Measurements from ENCODE around the gene AGPAT3. TPM values are rescaled to one million over a fixed set of nuclear protein-coding genes. Genes with fewer than 3 reads are reported as not detected.

AGPAT3 gene
- total RNA-seq, 1 donor from 2014 or later = 45.4 TPM

- Mint-ChIP-seq H3K4me3 (ENCODE audit: unreplicated experiment) (no peak overlapping the region), H3K9me3 (ENCODE audit: low read depth) (no peaks in the 10 kb centered on the region), H3K36me3 (ENCODE audit: low read depth) (no peaks in the 10 kb centered on the region), H3K4me1 (ENCODE audit: low read depth) (peaks cover 28% of the 10 kb centered on the region), H3K27ac (ENCODE audit: unreplicated experiment) (no peak overlapping the region), H3K27me3 (ENCODE audit: low read depth) (no peaks in the 10 kb centered on the region)
- peak; percentile 65 for DNase-seq (ENCODE audit: low spot score)
- TF ChIP-seq, protein P1, sequence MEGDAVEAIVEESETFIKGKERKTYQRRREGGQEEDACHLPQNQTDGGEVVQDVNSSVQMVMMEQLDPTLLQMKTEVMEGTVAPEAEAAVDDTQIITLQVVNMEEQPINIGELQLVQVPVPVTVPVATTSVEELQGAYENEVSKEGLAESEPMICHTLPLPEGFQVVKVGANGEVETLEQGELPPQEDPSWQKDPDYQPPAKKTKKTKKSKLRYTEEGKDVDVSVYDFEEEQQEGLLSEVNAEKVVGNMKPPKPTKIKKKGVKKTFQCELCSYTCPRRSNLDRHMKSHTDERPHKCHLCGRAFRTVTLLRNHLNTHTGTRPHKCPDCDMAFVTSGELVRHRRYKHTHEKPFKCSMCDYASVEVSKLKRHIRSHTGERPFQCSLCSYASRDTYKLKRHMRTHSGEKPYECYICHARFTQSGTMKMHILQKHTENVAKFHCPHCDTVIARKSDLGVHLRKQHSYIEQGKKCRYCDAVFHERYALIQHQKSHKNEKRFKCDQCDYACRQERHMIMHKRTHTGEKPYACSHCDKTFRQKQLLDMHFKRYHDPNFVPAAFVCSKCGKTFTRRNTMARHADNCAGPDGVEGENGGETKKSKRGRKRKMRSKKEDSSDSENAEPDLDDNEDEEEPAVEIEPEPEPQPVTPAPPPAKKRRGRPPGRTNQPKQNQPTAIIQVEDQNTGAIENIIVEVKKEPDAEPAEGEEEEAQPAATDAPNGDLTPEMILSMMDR (IDR thresholded peaks at IDR 0.05) = no peak
Measured at GRCh38 chr21:43923391-43923790, 58.4 kb downstream of the AGPAT3 start.

DNA sequence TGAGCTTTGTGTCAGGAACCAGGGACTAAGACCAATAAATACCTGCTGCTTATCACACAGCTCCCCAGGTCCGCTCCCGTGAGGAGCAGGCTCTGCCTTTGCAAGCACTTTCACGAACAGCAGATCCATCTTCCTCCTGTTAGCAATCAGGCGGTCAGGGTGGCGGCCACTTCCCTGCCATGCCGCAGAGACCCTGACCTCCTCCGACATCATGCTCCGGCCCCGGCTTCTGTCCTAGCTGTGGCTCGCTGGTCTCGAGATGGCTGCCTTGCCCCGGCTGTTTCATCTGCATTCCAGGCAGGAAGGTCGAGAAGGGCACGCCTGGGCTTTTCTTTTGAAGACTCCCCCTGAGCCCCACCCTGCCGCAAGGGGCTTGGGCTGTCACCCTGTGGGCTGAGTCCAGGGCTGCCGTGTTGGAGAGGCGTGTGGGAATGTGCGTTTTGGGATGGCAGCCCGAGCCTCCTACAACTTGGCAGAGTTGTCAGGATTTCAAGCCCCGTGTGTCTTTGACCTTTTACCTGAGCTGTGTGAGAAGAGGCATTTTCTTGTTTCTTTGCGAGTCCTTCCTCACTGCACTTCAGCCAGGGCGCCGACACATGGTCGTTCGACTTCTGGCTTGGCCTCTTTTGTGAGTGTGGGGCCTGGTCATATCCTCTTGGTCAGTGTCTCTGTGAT, 59.5 kb downstream of the AGPAT3 start:
- Mint-ChIP-seq H3K27me3 (ENCODE audit: low read depth) (no peaks in the 10 kb centered on the region), H3K27ac (ENCODE audit: unreplicated experiment) (no peak overlapping the region), H3K9me3 (ENCODE audit: low read depth) (no peaks in the 10 kb centered on the region), H3K36me3 (ENCODE audit: low read depth) (no peaks in the 10 kb centered on the region), H3K4me3 (ENCODE audit: unreplicated experiment) (no peak overlapping the region), H3K4me1 (ENCODE audit: low read depth) (peaks cover 28% of the 10 kb centered on the region)
- TF ChIP-seq, protein P1 (IDR thresholded peaks at IDR 0.05) = no peak
- DNase-seq (ENCODE audit: low spot score) = peak; percentile 84

DNA sequence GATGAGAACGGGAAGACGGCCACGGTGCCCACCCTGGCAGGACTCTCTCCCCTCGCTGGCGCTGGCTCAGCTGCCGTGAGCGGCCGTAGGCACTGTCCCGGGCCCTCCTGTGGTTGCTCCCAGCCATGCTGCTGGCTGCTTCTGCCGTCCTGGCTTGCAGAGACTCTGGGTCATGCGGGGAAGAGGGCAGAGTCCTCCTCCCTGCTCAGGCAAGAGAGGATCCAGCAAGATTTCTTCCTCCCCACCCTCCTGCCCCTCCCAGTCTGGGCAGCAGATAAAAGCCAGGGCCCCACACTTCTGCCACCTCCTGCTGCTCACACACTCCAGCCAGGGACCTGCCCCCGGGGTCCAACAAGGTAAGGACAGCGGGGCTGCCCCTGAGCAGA, 60.1 kb downstream of the AGPAT3 start:
- H3K4me3 Mint-ChIP-seq (ENCODE audit: unreplicated experiment) = no peak overlapping the region
- no peaks in the 10 kb centered on the region for H3K36me3 Mint-ChIP-seq (ENCODE audit: low read depth)
- peak; percentile 82 for DNase-seq (ENCODE audit: low spot score)
- no peaks in the 10 kb centered on the region for H3K27me3 Mint-ChIP-seq (ENCODE audit: low read depth)
- TF ChIP-seq, protein P1 (IDR thresholded peaks at IDR 0.05) = no peak
- no peak overlapping the region for H3K27ac Mint-ChIP-seq (ENCODE audit: unreplicated experiment)
- peaks cover 26% of the 10 kb centered on the region for H3K4me1 Mint-ChIP-seq (ENCODE audit: low read depth)
- H3K9me3 Mint-ChIP-seq (ENCODE audit: low read depth) = no peaks in the 10 kb centered on the region

DNA sequence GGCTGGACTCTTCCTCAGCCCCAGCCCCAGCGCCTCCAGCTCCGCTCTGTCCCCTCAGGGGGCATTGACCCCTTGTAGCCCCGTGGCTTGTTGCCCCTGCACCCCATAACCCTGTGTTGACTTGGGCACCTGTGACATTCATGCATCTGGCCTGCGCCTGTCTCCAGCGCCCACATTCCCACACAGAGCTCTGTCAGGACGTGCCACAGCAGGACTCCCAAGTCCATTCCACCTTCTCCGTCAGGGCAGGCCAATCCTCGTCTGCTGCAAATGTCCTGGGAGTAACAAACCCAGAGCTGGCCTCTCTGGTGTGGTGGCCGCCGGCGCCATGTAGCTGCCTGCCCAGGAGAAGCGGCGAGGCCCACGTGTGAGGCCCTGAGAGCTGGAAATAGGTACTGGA, 60.6 kb downstream of the AGPAT3 start:
- no peak overlapping the region for H3K4me3 Mint-ChIP-seq (ENCODE audit: unreplicated experiment)
- TF ChIP-seq, protein P1 (IDR thresholded peaks at IDR 0.05) = no peak
- no peaks in the 10 kb centered on the region for H3K9me3 Mint-ChIP-seq (ENCODE audit: low read depth)
- peaks cover 21% of the 10 kb centered on the region for H3K4me1 Mint-ChIP-seq (ENCODE audit: low read depth)
- H3K27ac Mint-ChIP-seq (ENCODE audit: unreplicated experiment) = no peak overlapping the region
- H3K36me3 Mint-ChIP-seq (ENCODE audit: low read depth) = no peaks in the 10 kb centered on the region
- no peaks in the 10 kb centered on the region for H3K27me3 Mint-ChIP-seq (ENCODE audit: low read depth)
- peak; percentile 75 for DNase-seq (ENCODE audit: low spot score)

DNA sequence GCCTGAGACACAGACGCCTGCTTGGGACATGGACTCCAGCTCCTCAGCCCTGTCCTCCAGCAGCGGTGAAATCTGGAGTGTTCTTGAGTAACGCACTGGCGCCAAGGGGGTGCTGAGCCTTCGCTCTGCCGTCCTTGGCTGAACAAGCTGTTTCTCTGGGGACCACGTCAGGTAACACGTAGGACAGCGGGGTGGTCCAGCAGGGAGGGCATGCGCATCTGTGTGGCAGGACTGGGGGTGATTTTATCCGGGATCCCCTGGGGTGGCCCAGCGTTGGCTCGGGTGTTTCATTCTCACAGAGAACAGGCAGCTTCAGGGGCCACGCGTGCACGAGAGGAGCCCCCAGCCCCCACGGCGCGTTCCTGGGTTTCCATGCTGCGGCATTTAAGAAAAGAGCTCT, 61.2 kb downstream of the AGPAT3 start:
- TF ChIP-seq, protein P1 (IDR thresholded peaks at IDR 0.05) = no peak
- Mint-ChIP-seq H3K36me3 (ENCODE audit: low read depth) (no peaks in the 10 kb centered on the region), H3K27ac (ENCODE audit: unreplicated experiment) (no peak overlapping the region), H3K9me3 (ENCODE audit: low read depth) (no peaks in the 10 kb centered on the region), H3K27me3 (ENCODE audit: low read depth) (no peaks in the 10 kb centered on the region), H3K4me1 (ENCODE audit: low read depth) (peaks cover 19% of the 10 kb centered on the region), H3K4me3 (ENCODE audit: unreplicated experiment) (no peak overlapping the region)
- peak; percentile 81 for DNase-seq (ENCODE audit: low spot score)
